SU-DHL-6 (cell line): ENCODE results near the gene HAO1.

Experiments
- CTCF ChIP-seq: fragments of 200-600 bp; sonication (generic); IDR thresholded peaks from one replicate; pipeline ENCODE4 v1.5.1; 2017; ENCODE audit warnings: antibody characterized with exemption, mild to moderate bottlenecking, low read length, moderate library complexity; ENCODE audit not compliant: insufficient read depth, poor library complexity, severe bottlenecking
- EZH2phosphoT487 ChIP-seq: fragments of 200-600 bp; sonication (generic), shearing (Covaris generic); conservative IDR thresholded peaks from 2 replicates; pipeline ENCODE4 v1.6.1; 2018; ENCODE audit warnings: mild to moderate bottlenecking, antibody characterized with exemption, low read length, moderate library complexity, mixed read lengths

DNA sequence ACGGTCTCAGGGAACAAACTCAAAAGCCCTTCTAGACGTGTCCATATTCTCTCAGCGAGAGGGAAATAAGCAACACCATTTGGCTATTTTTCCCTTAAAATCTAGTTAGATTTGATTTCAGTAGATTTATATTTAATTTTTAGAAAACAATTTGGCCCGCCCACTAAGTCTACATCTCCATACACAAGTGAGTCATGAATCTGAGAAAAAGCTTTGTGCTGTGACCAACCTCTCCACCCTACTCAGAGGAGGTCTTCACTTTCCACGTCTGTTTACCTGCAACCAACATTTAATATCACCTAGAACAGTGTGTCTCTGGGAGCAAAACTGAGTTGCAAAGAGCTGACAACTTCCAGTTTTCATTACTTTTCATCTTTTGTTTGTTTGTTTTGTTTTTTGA, 48.6 kb downstream of the HAO1 start:
- TF ChIP-seq CTCF = no peak
- TF ChIP-seq EZH2phosphoT487 = no peak
